Heart right ventricle (tissue), 16 donors: ENCODE measurements around the gene PDZD2. TPM values are rescaled to one million over a fixed set of nuclear protein-coding genes. Genes with fewer than 3 reads are reported as not detected.

Experiments
- ATAC-seq, 8 donors: fragments of 200-7000 bp; cut with Tn5 transposase; one replicate each; pipeline ENCODE4 v1.9.1; 2020; ENCODE audit warnings: mild to moderate bottlenecking in 8 of 8, moderate library complexity in 8 of 8, moderate number of reproducible peaks in 1 of 8
- DNase-seq, 2 donors: peaks; one replicate each; pipeline ENCODE4 v3.0.0-alpha.2; 2020
- H3K27ac ChIP-seq, 10 donors: fragments of 200-600 bp; sonication (generic) in 2 of 10; one replicate each; pipeline versions ENCODE4 v1.5.0 to v1.8.0; 2020 to 2022; ENCODE audit warnings: mild to moderate bottlenecking in 3 of 10
- H3K27me3 ChIP-seq, 7 donors: fragments of 200-600 bp; one replicate each; pipeline ENCODE4 v1.8.0; 2021 to 2022; ENCODE audit warnings: mild to moderate bottlenecking in 2 of 7
- H3K36me3 ChIP-seq, 9 donors: fragments of 200-600 bp; sonication (generic) in 1 of 9; one replicate each; pipeline versions ENCODE4 v1.5.0 to v1.8.0; 2020 to 2022; ENCODE audit warnings: mild to moderate bottlenecking in 2 of 9
- H3K4me1 ChIP-seq, 9 donors: fragments of 200-600 bp; sonication (generic) in 1 of 9; one replicate each; pipeline versions ENCODE4 v1.5.0 to v1.8.0; 2020 to 2022; ENCODE audit warnings: mild to moderate bottlenecking in 4 of 9
- H3K4me3 ChIP-seq, 10 donors: fragments of 200-600 bp; sonication (generic) in 2 of 10; one replicate each; pipeline versions ENCODE4 v1.5.0 to v1.8.0; 2020 to 2022; ENCODE audit warnings: mild to moderate bottlenecking in 7 of 10, moderate library complexity in 2 of 10
- H3K9me3 ChIP-seq, 11 donors: fragments of 200-600 bp in 10 of 11; sonication (generic) in 2 of 11; one replicate each; pipeline versions ENCODE4 v1.5.0 to v1.8.0; 2013 to 2022; ENCODE audit warnings: mild to moderate bottlenecking in 2 of 11, control low read depth in 1 of 11, moderate library complexity in 1 of 11
- CTCF ChIP-seq, 9 donors: fragments of 200-600 bp; sonication (generic) in 2 of 9; IDR thresholded peaks; one replicate each; pipeline versions ENCODE4 v1.5.0 to v1.8.0; 2021 to 2022; ENCODE audit warnings: antibody characterized with exemption in 9 of 9, mild to moderate bottlenecking in 5 of 9, moderate library complexity in 1 of 9
- WGBS, 2 donors: extraction: QIAGEN DNeasy Blood & Tissue Kit; methylation state at CpG; one replicate each; pipeline ENCODE4 v1.1.7; 2013; ENCODE audit warnings: inconsistent platforms in 1 of 2; 5-methylcytosine and 5-hydroxymethylcytosine counted together
- intact Hi-C, 10 donors: fragments of 100-400 bp; cut with DNase I; formaldehyde crosslinking; loops; one replicate each; pipeline versions ENCODE4 v1.11.1 to v1.14.2; 2022
- polyA plus RNA-seq, 2 donors: library from polyadenylated mRNA; stranded (reverse); fragments of 200-250 nt; gene quantifications; one replicate each; pipeline ENCODE4 v1.2.3, GENCODE V29; 2013
- total RNA-seq, 10 donors: library from RNA; stranded (reverse); fragmentation: NEBNext Ultra II Directional in 3 of 10; extraction: Animal tissue kit (Norgen Biotek cat#: 25700) in 3 of 10; gene quantifications; one replicate each; pipeline versions ENCODE4 v1.2.1 to v1.2.4, GENCODE V29; 2021 to 2023
- donor health status: Arrhythmogenic right ventricular cardiomyopathy.
- donor health status: ischemic (EF 13 %, LVEDD 7.1; RV severe dilation, severe dysfunction).
- donor health status: healthy with polysubstance abuse.
- donor health status: DM: no; HTN: yes; CAD: no.
- donor health status: DM: no; HTN: no; CAD: no.
- donor health status: ischemic (EF 25% LVEDD 6.9; RV normal size, moderate dysfunction).
- donor health status: ischemic (EF 25% LVEDD 5.7; RV mildly dilated, moderate dysfunction).
- donor health status: healthy.
- donor health status: DM: yes; HTN: yes; CAD: no.
- donor health status: Ischemic cardiomyopathy.
- donor health status: ischemic (EF 35%, LVEDD 5.7; RV mildly dilated, moderate dysfunction).
- donor health status: nonischemic (EF 11% LVEDD 7.7; RV severe dilation, severe dysfunction).
- donor health status: DM: yes; HTN: yes; CAD: no.
- donor health status: PGD.
- donor health status: ischemic (EF 29% LVEDD 5.4; RV normal size, mild dysfunction).
- donor health status: nonischemic (EF 23%, LVEDD 6.1; RV moderate dilation, normal function).

The PDZD2 gene
- total and polyA plus RNA-seq, 12 donors: 9.0 to 117 (median 82.5) TPM

- no peak for ATAC-seq
Observed at GRCh38 chr5:32066448-32066847, 427.5 kb downstream of the PDZD2 start.

GRCh38 chr5:32067774-32068470, 429.0 kb downstream of the PDZD2 start:
- no peaks in the 10 kb centered on the region for H3K27me3 ChIP-seq
- no peak for TF ChIP-seq CTCF (IDR thresholded peaks at IDR 0.05)
- intact Hi-C loops: no loop called here
- H3K27ac ChIP-seq: no peak overlapping the region
- no peak overlapping the region for H3K4me3 ChIP-seq
- H3K36me3 ChIP-seq: peaks cover 0 to 99% (median 11%) of the 10 kb centered on the region in 9 donors
- WGBS, 2 donors: 91 to 95% methylated on average over 5 of the region's 5 CpGs
- peaks cover 0 to 13% (median 3%) of the 10 kb centered on the region in 9 donors for H3K4me1 ChIP-seq
- DNase-seq (no peak), ATAC-seq (no peak)
- no peaks in the 10 kb centered on the region for H3K9me3 ChIP-seq

More at GRCh38 chr5:32066448-32066847, 427.5 kb downstream of the PDZD2 start:
- TF ChIP-seq CTCF (IDR thresholded peaks at IDR 0.05): no peak
- no peak for DNase-seq
- H3K9me3 ChIP-seq: no peaks in the 10 kb centered on the region
- H3K36me3 ChIP-seq: peaks cover 0 to 100% (median 20%) of the 10 kb centered on the region in 9 donors
- no peaks in the 10 kb centered on the region for H3K27me3 ChIP-seq
- intact Hi-C loops: no loop called here
- no peak overlapping the region for H3K4me3 ChIP-seq
- peaks cover 0 to 7% (median 3%) of the 10 kb centered on the region in 9 donors for H3K4me1 ChIP-seq
- H3K27ac ChIP-seq: no peak overlapping the region
- 79 to 82% methylated on average over 5 of the region's 5 CpGs for WGBS, 2 donors

GRCh38 chr5:32068561-32068960, 429.6 kb downstream of the PDZD2 start:
- no peak for ATAC-seq
- intact Hi-C loops: no loop called here
- WGBS, 2 donors: 77 to 92% methylated on average over 2 of the region's 2 CpGs
- Histone ChIP-seq H3K36me3 (peaks cover 0 to 99% (median 8%) of the 10 kb centered on the region in 9 donors), H3K4me1 (peaks cover 0 to 13% (median 3%) of the 10 kb centered on the region in 9 donors), H3K27me3 (no peaks in the 10 kb centered on the region), H3K9me3 (no peaks in the 10 kb centered on the region), H3K27ac (no peak overlapping the region), H3K4me3 (no peak overlapping the region)
- no peak for TF ChIP-seq CTCF (IDR thresholded peaks at IDR 0.05)
- no peak for DNase-seq

GRCh38 chr5:32069396-32069795, 430.5 kb downstream of the PDZD2 start:
- Histone ChIP-seq H3K27ac (no peak overlapping the region), H3K27me3 (no peaks in the 10 kb centered on the region), H3K4me3 (no peak overlapping the region), H3K4me1 (peaks cover 0 to 16% (median 3%) of the 10 kb centered on the region in 9 donors), H3K9me3 (no peaks in the 10 kb centered on the region), H3K36me3 (peaks cover 0 to 99% (median 10%) of the 10 kb centered on the region in 9 donors)
- intact Hi-C loops: no loop called here
- no peak for ATAC-seq
- WGBS, 2 donors: 96 to 97% methylated on average over 3 of the region's 3 CpGs
- no peak for TF ChIP-seq CTCF (IDR thresholded peaks at IDR 0.05)
- no peak for DNase-seq
